ENCODE results near the gene PLEKHA5. TPM values are rescaled to one million over a fixed set of nuclear protein-coding genes. Genes with fewer than 3 reads are reported as not detected.

Gene PLEKHA5
- total RNA-seq, 1 donor from 2014 or later = 232 TPM

- H3K4me3 Mint-ChIP-seq (ENCODE audit: low read depth) = no peak overlapping the region
These were observed 274.8 kb downstream of the PLEKHA5 start for GRCh38 chr12:19404242-19404880.

GRCh38 chr12:19409376-19409775 lies 279.8 kb downstream of the PLEKHA5 start:
- Mint-ChIP-seq H3K4me3 (ENCODE audit: low read depth) (no peak overlapping the region), H3K9me3 (ENCODE audit: low read depth) (peaks cover 1% of the 10 kb centered on the region), H3K27me3 (peaks cover 16% of the 10 kb centered on the region), H3K27ac (no peak overlapping the region), H3K36me3 (ENCODE audit: insufficient read depth) (no peaks in the 10 kb centered on the region), H3K4me1 (ENCODE audit: low read depth) (peaks cover 13% of the 10 kb centered on the region)
- no peak for TF ChIP-seq CTCF (IDR thresholded peaks at IDR 0.05; ENCODE audit: unreplicated experiment)
- no peak for DNase-seq (ENCODE audit: low spot score, unreplicated experiment)

More at GRCh38 chr12:19404242-19404880, 274.8 kb downstream of the PLEKHA5 start:
- DNase-seq (ENCODE audit: low spot score, unreplicated experiment) = no peak
- Mint-ChIP-seq H3K27me3 (no peaks in the 10 kb centered on the region), H3K9me3 (ENCODE audit: low read depth) (peaks cover 5% of the 10 kb centered on the region), H3K4me1 (ENCODE audit: low read depth) (no peaks in the 10 kb centered on the region), H3K27ac (no peak overlapping the region), H3K36me3 (ENCODE audit: insufficient read depth) (no peaks in the 10 kb centered on the region)
- TF ChIP-seq CTCF (IDR thresholded peaks at IDR 0.05; ENCODE audit: unreplicated experiment) = no peak

- Mint-ChIP-seq H3K4me1 (ENCODE audit: low read depth) (peaks cover 13% of the 10 kb centered on the region), H3K27me3 (peaks cover 16% of the 10 kb centered on the region), H3K4me3 (ENCODE audit: low read depth) (no peak overlapping the region), H3K27ac (no peak overlapping the region), H3K36me3 (ENCODE audit: insufficient read depth) (no peaks in the 10 kb centered on the region), H3K9me3 (ENCODE audit: low read depth) (no peaks in the 10 kb centered on the region)
- no peak for TF ChIP-seq CTCF (IDR thresholded peaks at IDR 0.05; ENCODE audit: unreplicated experiment)
- no peak for DNase-seq (ENCODE audit: low spot score, unreplicated experiment)
These were observed 280.7 kb downstream of the PLEKHA5 start for GRCh38 chr12:19410211-19410610.

DNA sequence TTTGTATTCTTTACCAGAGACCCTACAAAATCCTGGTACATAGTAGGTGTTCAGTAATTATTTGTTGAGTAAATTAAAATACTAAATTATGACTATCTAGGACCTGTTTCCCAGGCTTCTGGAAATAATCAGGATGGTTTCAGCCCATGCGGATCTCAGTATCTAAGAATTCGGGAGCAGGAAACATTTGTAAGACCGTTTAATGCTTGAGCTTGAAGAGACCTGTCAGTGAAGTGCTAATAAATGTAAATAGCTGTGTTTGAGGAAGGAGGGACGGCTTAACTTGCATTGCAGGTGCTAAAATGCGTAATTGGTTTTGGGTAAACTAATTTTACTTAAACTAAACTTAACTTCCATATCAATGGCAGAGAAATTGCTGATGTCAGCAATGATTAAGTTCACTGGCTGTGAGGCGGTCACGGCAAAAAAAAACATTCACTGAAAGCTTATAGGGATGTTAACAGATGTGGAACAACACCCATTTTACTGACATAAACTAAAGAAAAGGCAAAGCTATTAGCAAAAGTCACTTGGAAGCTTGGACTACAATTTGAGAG lies 281.2 kb downstream of the PLEKHA5 start:
- H3K9me3 Mint-ChIP-seq (ENCODE audit: low read depth) = no peaks in the 10 kb centered on the region
- H3K27ac Mint-ChIP-seq = no peak overlapping the region
- no peak for TF ChIP-seq CTCF (IDR thresholded peaks at IDR 0.05; ENCODE audit: unreplicated experiment)
- H3K27me3 Mint-ChIP-seq = peaks cover 16% of the 10 kb centered on the region
- no peak overlapping the region for H3K4me3 Mint-ChIP-seq (ENCODE audit: low read depth)
- H3K4me1 Mint-ChIP-seq (ENCODE audit: low read depth) = peaks cover 13% of the 10 kb centered on the region
- no peak for DNase-seq (ENCODE audit: low spot score, unreplicated experiment)
- H3K36me3 Mint-ChIP-seq (ENCODE audit: insufficient read depth) = no peaks in the 10 kb centered on the region

DNA sequence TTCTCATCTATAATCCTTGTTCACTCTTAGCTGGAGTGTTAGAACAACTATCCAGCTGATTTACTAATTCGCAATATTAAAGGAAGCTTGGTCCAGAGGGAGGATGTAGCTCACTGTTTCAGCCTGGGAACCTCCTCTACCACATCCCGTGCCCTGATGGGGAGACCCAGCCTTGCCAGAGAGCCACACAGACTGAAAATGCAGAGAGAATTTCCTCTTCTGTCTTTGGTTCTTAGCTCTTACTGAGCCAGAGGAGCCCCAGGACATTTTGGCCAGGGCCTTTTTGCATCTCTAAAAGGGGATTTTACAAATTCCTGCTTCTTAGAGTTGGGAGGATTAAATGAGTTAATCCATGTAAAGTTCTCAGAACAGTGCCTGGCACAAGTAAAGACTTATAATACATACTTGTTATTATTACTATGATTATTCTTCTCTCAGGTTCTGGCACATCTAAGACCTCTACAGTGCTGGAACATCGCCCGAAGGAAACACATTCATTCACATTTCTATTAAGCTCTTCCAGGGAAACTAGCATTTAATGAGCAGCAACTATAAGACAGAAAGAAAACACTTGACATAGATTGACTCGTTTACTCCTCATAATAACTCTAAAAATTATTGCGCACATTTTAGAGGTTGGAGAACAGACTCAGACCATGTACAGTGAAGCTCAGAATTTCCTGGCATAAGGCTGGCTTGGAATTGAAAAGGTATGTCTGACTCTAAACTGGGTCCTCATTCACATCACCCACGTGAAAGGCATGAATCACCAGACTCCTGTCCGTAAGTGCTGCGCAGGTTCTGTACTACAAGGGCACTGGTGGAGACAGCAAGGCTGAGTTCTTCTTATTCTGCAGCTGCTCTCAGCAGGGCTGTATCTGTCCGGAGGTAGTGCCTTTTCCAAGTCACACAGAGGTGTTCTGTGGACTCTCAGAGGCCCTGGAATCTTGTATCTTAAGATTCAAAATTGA lies 282.0 kb downstream of the PLEKHA5 start:
- no peaks in the 10 kb centered on the region for H3K36me3 Mint-ChIP-seq (ENCODE audit: insufficient read depth)
- H3K4me3 Mint-ChIP-seq (ENCODE audit: low read depth) = no peak overlapping the region
- peaks cover 13% of the 10 kb centered on the region for H3K4me1 Mint-ChIP-seq (ENCODE audit: low read depth)
- no peak overlapping the region for H3K27ac Mint-ChIP-seq
- H3K27me3 Mint-ChIP-seq = peaks cover 16% of the 10 kb centered on the region
- TF ChIP-seq CTCF (IDR thresholded peaks at IDR 0.05; ENCODE audit: unreplicated experiment) = no peak
- H3K9me3 Mint-ChIP-seq (ENCODE audit: low read depth) = no peaks in the 10 kb centered on the region
- no peak for DNase-seq (ENCODE audit: low spot score, unreplicated experiment)
